Measurements from ENCODE around the gene SHC3. TPM values are rescaled to one million over a fixed set of nuclear protein-coding genes. Genes with fewer than 3 reads are reported as not detected.

SHC3 gene
- total RNA-seq, 2 donors from 2014 or later, result 5.7 to 6.9 TPM

GRCh38 chr9:89138463-89139390, 39.9 kb downstream of the SHC3 start:
- no peak for TF ChIP-seq CTCF (IDR thresholded peaks at IDR 0.05)
- no peak for TF ChIP-seq POLR2A (IDR thresholded peaks at IDR 0.05)
- H3K4me3 ChIP-seq, result no peak overlapping the region
- DNase-seq (no peak), ATAC-seq (no peak)
- H3K36me3 ChIP-seq (replicated peaks in 1 of 2; ENCODE audit: insufficient read depth in 1 of 2, low read depth in 2 of 2), result no peaks in the 10 kb centered on the region
- intact Hi-C loops (cut with DNase I), result no loop called here
- 73 to 74% methylated on average over 3 of the region's 3 CpGs for WGBS, 2 donors
- no peaks in the 10 kb centered on the region for H3K4me1 ChIP-seq
- H3K9me3 ChIP-seq, result no peaks in the 10 kb centered on the region
- H3K27ac ChIP-seq, result no peak overlapping the region
- H3K27me3 ChIP-seq, result no peaks in the 10 kb centered on the region

- H3K9me3 ChIP-seq, result no peaks in the 10 kb centered on the region
- no peak overlapping the region for H3K4me3 ChIP-seq
- WGBS, 2 donors, result 56 to 62% methylated on average over 8 of the region's 8 CpGs
- peak; percentile 24 for ATAC-seq
- H3K4me1 ChIP-seq, result no peaks in the 10 kb centered on the region
- no peak for TF ChIP-seq CTCF (IDR thresholded peaks at IDR 0.05)
- no peak for TF ChIP-seq POLR2A (IDR thresholded peaks at IDR 0.05)
- peak; percentile 19 to 50 (median 34) for DNase-seq
- intact Hi-C loops (cut with DNase I), result no loop called here
- H3K36me3 ChIP-seq (replicated peaks in 1 of 2; ENCODE audit: insufficient read depth in 1 of 2, low read depth in 2 of 2), result no peaks in the 10 kb centered on the region
- no peaks in the 10 kb centered on the region for H3K27me3 ChIP-seq
- H3K27ac ChIP-seq, result no peak overlapping the region
Measured at GRCh38 chr9:89137542-89138462, 40.8 kb downstream of the SHC3 start.

GRCh38 chr9:89135591-89136166, 42.9 kb downstream of the SHC3 start:
- TF ChIP-seq POLR2A (IDR thresholded peaks at IDR 0.05), result no peak
- no peak for TF ChIP-seq CTCF (IDR thresholded peaks at IDR 0.05)
- ATAC-seq (no peak), DNase-seq (no peak)
- Histone ChIP-seq H3K27me3 (no peaks in the 10 kb centered on the region), H3K4me1 (no peaks in the 10 kb centered on the region), H3K36me3 (replicated peaks in 1 of 2; ENCODE audit: insufficient read depth in 1 of 2, low read depth in 2 of 2) (no peaks in the 10 kb centered on the region), H3K9me3 (no peaks in the 10 kb centered on the region), H3K27ac (no peak overlapping the region), H3K4me3 (no peak overlapping the region)
- 69 to 80% methylated on average over 3 of the region's 3 CpGs for WGBS, 2 donors
- intact Hi-C loops (cut with DNase I), result no loop called here

- DNase-seq (no peak), ATAC-seq (no peak)
- H3K9me3 ChIP-seq, result no peaks in the 10 kb centered on the region
- 81 to 82% methylated on average over 1 of the region's 1 CpG for WGBS, 2 donors
- no peaks in the 10 kb centered on the region for H3K27me3 ChIP-seq
- H3K4me1 ChIP-seq, result no peaks in the 10 kb centered on the region
- H3K27ac ChIP-seq, result no peak overlapping the region
- no peaks in the 10 kb centered on the region for H3K36me3 ChIP-seq (replicated peaks in 1 of 2; ENCODE audit: insufficient read depth in 1 of 2, low read depth in 2 of 2)
- H3K4me3 ChIP-seq, result no peak overlapping the region
- TF ChIP-seq POLR2A (IDR thresholded peaks at IDR 0.05) (no peak), CTCF (IDR thresholded peaks at IDR 0.05) (no peak)
- intact Hi-C loops (cut with DNase I), result no loop called here
Measured at GRCh38 chr9:89134709-89135108, 43.9 kb downstream of the SHC3 start.

All from body of pancreas (tissue), 4 donors.